ENCODE measurements around the gene DARS1.

Gene DARS1

DNA sequence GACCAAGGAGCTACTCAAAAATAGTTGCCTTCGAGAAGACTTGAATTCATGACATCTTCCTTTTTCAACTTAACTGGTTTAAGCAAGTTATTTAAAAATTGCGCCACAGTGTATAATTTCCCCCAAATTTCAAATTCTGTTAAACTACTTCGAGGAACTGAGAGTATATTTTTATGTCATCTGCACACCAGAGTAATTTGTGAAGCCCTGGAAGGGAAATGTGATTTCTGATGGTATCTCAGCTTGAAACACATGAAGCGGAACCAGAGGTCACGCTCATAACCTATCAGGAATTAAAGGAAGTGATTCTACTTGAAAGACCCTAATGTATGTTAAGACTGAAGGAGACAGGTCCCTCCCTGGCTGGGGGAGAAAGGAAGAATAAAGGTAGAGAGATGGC is 33.9 kb upstream of the DARS1 start:
- TF ChIP-seq, protein P1, sequence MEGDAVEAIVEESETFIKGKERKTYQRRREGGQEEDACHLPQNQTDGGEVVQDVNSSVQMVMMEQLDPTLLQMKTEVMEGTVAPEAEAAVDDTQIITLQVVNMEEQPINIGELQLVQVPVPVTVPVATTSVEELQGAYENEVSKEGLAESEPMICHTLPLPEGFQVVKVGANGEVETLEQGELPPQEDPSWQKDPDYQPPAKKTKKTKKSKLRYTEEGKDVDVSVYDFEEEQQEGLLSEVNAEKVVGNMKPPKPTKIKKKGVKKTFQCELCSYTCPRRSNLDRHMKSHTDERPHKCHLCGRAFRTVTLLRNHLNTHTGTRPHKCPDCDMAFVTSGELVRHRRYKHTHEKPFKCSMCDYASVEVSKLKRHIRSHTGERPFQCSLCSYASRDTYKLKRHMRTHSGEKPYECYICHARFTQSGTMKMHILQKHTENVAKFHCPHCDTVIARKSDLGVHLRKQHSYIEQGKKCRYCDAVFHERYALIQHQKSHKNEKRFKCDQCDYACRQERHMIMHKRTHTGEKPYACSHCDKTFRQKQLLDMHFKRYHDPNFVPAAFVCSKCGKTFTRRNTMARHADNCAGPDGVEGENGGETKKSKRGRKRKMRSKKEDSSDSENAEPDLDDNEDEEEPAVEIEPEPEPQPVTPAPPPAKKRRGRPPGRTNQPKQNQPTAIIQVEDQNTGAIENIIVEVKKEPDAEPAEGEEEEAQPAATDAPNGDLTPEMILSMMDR (IDR thresholded peaks at IDR 0.05; ENCODE audit: low read depth, low read length) = no peak
- in situ Hi-C loops (cut with HindIII; ENCODE audit: low sequenced_read_pairs) = no loop called here
- no peak for DNase-seq (ENCODE audit: low read depth, low spot score)
- no peak overlapping the region for H3K4me3 ChIP-seq (ENCODE audit: low read depth, low read length)

DNA sequence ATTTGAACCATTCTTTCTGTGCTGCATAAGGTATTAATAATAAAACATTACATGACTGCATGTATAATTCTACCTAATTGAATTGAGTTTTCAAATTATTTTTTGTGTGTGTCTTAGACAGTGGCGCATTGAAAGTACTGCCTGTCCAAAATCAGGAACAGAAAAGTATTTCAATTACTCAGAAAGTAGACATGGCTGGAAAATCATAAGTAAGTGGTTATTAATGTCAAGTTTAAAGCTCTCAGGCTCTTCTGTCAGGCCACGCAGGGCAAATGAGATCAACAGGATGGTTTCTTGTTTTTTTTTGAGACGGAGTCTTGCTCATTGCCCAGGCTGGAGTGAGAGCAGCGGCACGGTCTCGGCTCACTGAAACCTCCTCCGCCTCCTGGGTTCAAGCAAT is 32.4 kb upstream of the DARS1 start:
- TF ChIP-seq, protein P1 (IDR thresholded peaks at IDR 0.05; ENCODE audit: low read depth, low read length) = no peak
- no peak for DNase-seq (ENCODE audit: low read depth, low spot score)
- in situ Hi-C loops (cut with HindIII; ENCODE audit: low sequenced_read_pairs) = no loop called here
- H3K4me3 ChIP-seq (ENCODE audit: low read depth, low read length) = no peak overlapping the region

- no peak overlapping the region for H3K4me3 ChIP-seq (ENCODE audit: low read depth, low read length)
- TF ChIP-seq, protein P1 (IDR thresholded peaks at IDR 0.05; ENCODE audit: low read depth, low read length) = no peak
- no peak for DNase-seq (ENCODE audit: low read depth, low spot score)
- in situ Hi-C loops (cut with HindIII; ENCODE audit: low sequenced_read_pairs) = no loop called here
Observed at GRCh38 chr2:136016836-136017235, 31.4 kb upstream of the DARS1 start.

GRCh38 chr2:136016427-136016826 is 31.0 kb upstream of the DARS1 start:
- in situ Hi-C loops (cut with HindIII; ENCODE audit: low sequenced_read_pairs) = no loop called here
- DNase-seq (ENCODE audit: low read depth, low spot score) = no peak
- no peak overlapping the region for H3K4me3 ChIP-seq (ENCODE audit: low read depth, low read length)
- TF ChIP-seq, protein P1 (IDR thresholded peaks at IDR 0.05; ENCODE audit: low read depth, low read length) = no peak

GRCh38 chr2:136015699-136016098 is 30.3 kb upstream of the DARS1 start:
- no peak overlapping the region for H3K4me3 ChIP-seq (ENCODE audit: low read depth, low read length)
- in situ Hi-C loops (cut with HindIII; ENCODE audit: low sequenced_read_pairs) = no loop called here
- no peak for DNase-seq (ENCODE audit: low read depth, low spot score)
- TF ChIP-seq, protein P1 (IDR thresholded peaks at IDR 0.05; ENCODE audit: low read depth, low read length) = no peak

GRCh38 chr2:136014411-136014810 is 29.0 kb upstream of the DARS1 start:
- TF ChIP-seq, protein P1 (IDR thresholded peaks at IDR 0.05; ENCODE audit: low read depth, low read length) = no peak
- in situ Hi-C loops (cut with HindIII; ENCODE audit: low sequenced_read_pairs) = no loop called here
- no peak for DNase-seq (ENCODE audit: low read depth, low spot score)
- H3K4me3 ChIP-seq (ENCODE audit: low read depth, low read length) = no peak overlapping the region

DNA sequence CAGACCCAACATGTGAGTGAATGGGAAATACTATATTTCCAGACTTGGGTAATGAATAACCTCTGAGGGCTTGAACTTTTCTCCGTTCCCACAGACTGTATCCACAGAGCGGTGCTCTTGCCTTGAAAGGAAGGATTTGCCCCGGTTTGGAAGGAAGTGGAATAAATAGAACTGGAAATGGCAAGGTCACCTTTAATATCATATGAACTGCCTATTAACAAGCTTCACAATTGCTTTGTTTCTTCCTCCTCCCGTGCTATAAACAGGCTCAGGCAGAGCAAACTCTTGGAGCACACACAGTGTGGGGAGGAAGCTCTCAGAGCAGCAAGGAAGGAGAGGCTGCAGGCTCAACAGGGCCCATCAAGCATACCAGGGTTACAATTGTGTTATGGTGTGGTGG is 28.5 kb upstream of the DARS1 start:
- TF ChIP-seq, protein P1 (IDR thresholded peaks at IDR 0.05; ENCODE audit: low read depth, low read length) = no peak
- in situ Hi-C loops (cut with HindIII; ENCODE audit: low sequenced_read_pairs) = no loop called here
- DNase-seq (ENCODE audit: low read depth, low spot score) = no peak
- no peak overlapping the region for H3K4me3 ChIP-seq (ENCODE audit: low read depth, low read length)
